HG03103 (cell line): ENCODE results near the gene TTC32.

Source experiments
- ATAC-seq: cut with Tn5 transposase; IDR thresholded peaks from one replicate; pipeline ENCODE4 v1.9.1; 2021; ENCODE audit warnings: low read depth; ENCODE audit not compliant: unreplicated experiment

TTC32 gene

GRCh38 chr2:19854596-19855541 is 46.9 kb downstream of the TTC32 start:
- no peak for ATAC-seq

DNA sequence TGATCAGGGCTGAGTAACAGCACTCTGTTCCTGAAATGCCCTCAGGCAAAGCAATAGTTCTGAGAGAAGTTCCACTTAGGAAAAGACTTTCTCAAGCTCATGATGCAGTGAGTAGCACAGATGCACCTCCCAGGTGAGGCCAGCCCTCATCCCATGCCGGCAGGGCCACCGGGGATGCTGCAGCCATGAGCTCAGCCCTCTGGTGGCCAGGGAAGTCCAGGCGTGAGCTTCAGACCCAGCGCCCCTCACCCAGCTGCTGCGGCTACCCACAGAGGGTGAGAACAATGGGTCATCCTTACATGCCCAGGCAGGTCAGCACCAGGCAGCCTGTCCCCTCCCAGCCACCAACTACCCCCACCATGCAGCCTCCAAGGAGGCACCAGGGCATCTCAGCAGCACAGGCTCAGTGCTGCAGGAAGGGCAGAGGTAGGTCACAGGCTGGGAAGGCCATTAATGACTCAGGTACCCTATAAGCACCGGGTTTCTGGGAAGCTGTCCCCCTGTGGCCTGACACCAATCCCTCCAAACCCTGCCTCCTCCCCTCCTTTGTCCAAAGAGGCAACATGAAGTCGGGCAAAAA is 50.6 kb downstream of the TTC32 start:
- no peak for ATAC-seq

- no peak for ATAC-seq
These were observed 51.4 kb downstream of the TTC32 start for GRCh38 chr2:19850056-19851050.

- no peak for ATAC-seq
These were observed 52.8 kb downstream of the TTC32 start for GRCh38 chr2:19848952-19849351.

DNA sequence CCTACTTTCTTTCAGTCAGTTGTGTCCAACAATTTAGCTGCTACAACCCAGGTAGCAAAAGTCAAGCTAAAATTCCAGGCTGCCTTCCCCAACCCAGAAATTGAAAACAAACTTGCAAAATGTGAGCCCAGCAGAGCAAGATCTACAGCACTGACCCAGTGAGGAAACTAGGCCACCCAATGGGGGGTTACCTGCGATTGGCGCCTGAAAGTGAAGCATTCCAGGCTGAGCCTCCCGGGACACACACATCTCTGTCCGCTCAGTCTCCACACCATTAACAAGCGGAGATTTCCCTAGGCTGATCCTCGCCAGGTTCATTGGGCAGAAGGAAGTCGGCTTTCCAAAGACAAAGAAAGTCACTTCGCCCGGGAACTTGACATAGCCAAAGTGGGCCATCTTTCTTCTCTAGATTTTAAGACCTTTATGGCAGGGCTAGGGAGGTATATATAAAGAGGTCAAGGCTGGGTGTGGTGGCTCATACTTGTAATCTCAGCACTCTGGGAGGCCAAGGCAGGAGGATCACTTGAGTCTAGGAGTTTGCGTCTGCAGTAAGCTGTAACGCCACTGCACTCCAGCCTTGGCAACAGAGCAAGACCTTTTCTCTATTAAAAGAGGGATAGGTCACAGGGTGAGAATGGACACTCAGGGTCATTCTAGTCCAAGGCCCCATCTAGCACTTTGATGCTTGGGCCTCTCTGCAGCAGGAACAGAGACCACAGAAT is 53.6 kb downstream of the TTC32 start:
- no peak for ATAC-seq

DNA sequence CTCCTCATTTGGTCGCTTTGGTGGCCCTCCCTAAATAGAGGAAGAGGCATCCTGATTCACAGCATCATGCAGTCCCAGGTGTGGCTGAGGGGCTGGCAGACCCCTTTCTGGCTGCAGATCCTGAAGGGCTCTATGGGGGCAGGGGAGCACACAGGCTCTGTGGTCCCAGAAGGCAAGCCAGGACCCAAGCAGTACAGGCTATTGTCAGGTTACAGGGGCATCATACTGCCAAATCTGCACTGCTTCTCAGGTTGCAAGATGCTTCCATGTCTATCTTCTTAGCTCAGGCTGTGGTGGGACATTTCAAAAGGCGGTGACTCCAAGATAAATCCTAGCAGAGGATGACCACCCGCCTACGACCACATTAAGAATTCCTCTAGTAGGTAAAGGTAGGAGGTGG is 54.3 kb downstream of the TTC32 start:
- ATAC-seq: no peak
